IMR-90 (cell line): Measurements from ENCODE around the gene USP40. TPM values are rescaled to one million over a fixed set of nuclear protein-coding genes. Genes with fewer than 3 reads are reported as not detected.

Experiments used
- ATAC-seq: fragments of 200-7000 bp; cut with Tn5 transposase; 2 replicates; pipeline ENCODE4 v1.9.1; 2020; ENCODE audit warnings: low read depth, mild to moderate bottlenecking, moderate library complexity
- BruUV-seq: library from RNA; stranded (reverse); fragments of 400-500 nt; replicated peaks from 2 replicates; lab custom pipeline; 2021; lab: Mats Ljungman, UMichigan
- CTCF ChIA-PET: fragments of 300-600 bp; formaldehyde crosslinking; extraction: SDS; loops from one replicate; lab custom pipeline; 2021; ENCODE audit warnings: antibody characterized with exemption; lab: Yijun Ruan, JAX
- POLR2A ChIA-PET: fragments of 300-600 bp; sonication (Branson Sonifier 250); formaldehyde crosslinking; loops from one replicate; lab custom pipeline; 2022; ENCODE audit warnings: antibody characterized with exemption; ENCODE audit not compliant: unreplicated experiment; lab: Charles Lee
- DNase-seq: peaks from one replicate; pipeline ENCODE4 v3.0.0; 2013
- H2AFZ ChIP-seq: replicated peaks from 2 replicates; pipeline ENCODE3; 2013; ENCODE audit warnings: low read length, mild to moderate bottlenecking; ENCODE audit not compliant: poor library complexity
- H2AK5ac ChIP-seq: 2 replicates; pipeline ENCODE4 v1.6.1; 2013; ENCODE audit warnings: low read depth, low read length, inconsistent platforms
- H2AK9ac ChIP-seq: replicated peaks from 2 replicates; pipeline ENCODE3; 2013; ENCODE audit warnings: mild to moderate bottlenecking, low read depth, low read length, moderate library complexity; ENCODE audit not compliant: poor library complexity
- H2BK120ac ChIP-seq: 2 replicates; pipeline ENCODE4 v1.6.1; 2013; ENCODE audit warnings: low read depth, low read length, inconsistent platforms
- H2BK15ac ChIP-seq: 3 replicates; pipeline ENCODE4 v1.6.1; 2013; ENCODE audit warnings: low read depth, low read length, inconsistent platforms
- H2BK20ac ChIP-seq: 2 replicates; pipeline ENCODE4 v1.6.1; 2013; ENCODE audit warnings: low read depth, mild to moderate bottlenecking, inconsistent platforms, low read length, moderate library complexity
- H2BK5ac ChIP-seq: 2 replicates; pipeline ENCODE4 v1.6.1; 2013; ENCODE audit warnings: mild to moderate bottlenecking, low read depth, low read length, inconsistent platforms; ENCODE audit not compliant: poor library complexity, severe bottlenecking
- H3K14ac ChIP-seq: replicated peaks from 2 replicates; pipeline ENCODE4 v1.6.1; 2013; ENCODE audit warnings: low read depth, low read length, inconsistent platforms
- H3K18ac ChIP-seq: 2 replicates; pipeline ENCODE4 v1.6.1; 2013; ENCODE audit warnings: low read depth, low read length, control low read depth
- H3K23ac ChIP-seq: 2 replicates; pipeline ENCODE4 v1.6.1; 2013; ENCODE audit warnings: low read depth, low read length, inconsistent platforms
- H3K27ac ChIP-seq: 2 replicates; pipeline ENCODE4 v1.5.1; 2013; ENCODE audit warnings: mild to moderate bottlenecking, control low read depth, low read length; ENCODE audit not compliant: insufficient read depth
- H3K27me3 ChIP-seq: 2 replicates; pipeline ENCODE4 v1.6.1; 2013; ENCODE audit warnings: low read length; ENCODE audit not compliant: control insufficient read depth, insufficient read depth
- H3K36me3 ChIP-seq: 2 replicates; pipeline ENCODE4 v1.6.1; 2013; ENCODE audit warnings: low read length, mixed read lengths; ENCODE audit not compliant: control insufficient read depth, insufficient read depth
- H3K4ac ChIP-seq: 2 replicates; pipeline ENCODE4 v1.6.1; 2013; ENCODE audit warnings: low read depth, low read length, inconsistent platforms
- H3K4me1 ChIP-seq: 2 replicates; pipeline ENCODE4 v1.6.1; 2013; ENCODE audit warnings: low read length, mixed read lengths; ENCODE audit not compliant: control insufficient read depth, insufficient read depth
- H3K4me2 ChIP-seq: 2 replicates; pipeline ENCODE4 v1.6.1; 2013; ENCODE audit warnings: low read depth, mild to moderate bottlenecking, control low read depth, low read length, moderate library complexity
- H3K4me3 ChIP-seq: 2 replicates; pipeline ENCODE4 v1.5.1; 2013; ENCODE audit warnings: low read depth, mild to moderate bottlenecking, control low read depth, low read length, moderate library complexity; ENCODE audit not compliant: insufficient read depth
- H3K56ac ChIP-seq: 2 replicates; pipeline ENCODE4 v1.6.1; 2013; ENCODE audit warnings: low read length, inconsistent platforms; ENCODE audit not compliant: insufficient read depth; ENCODE audit errors: extremely low read depth
- H3K79me1 ChIP-seq, 2 experiments: 2 replicates each; pipeline ENCODE4 v1.6.1; 2013; ENCODE audit warnings: low read length in 2 of 2, inconsistent platforms in 1 of 2, low read depth in 1 of 2
- H3K9ac ChIP-seq: 2 replicates; pipeline ENCODE4 v1.6.1; 2013; ENCODE audit warnings: low read depth, low read length, control low read depth
- H3K9me1 ChIP-seq: 2 replicates; pipeline ENCODE4 v1.6.1; 2013; ENCODE audit warnings: low read length, inconsistent platforms; ENCODE audit not compliant: insufficient read depth
- H3K9me3 ChIP-seq: 2 replicates; pipeline ENCODE4 v1.6.1; 2013; ENCODE audit warnings: low read length; ENCODE audit not compliant: control insufficient read depth, insufficient read depth
- H4K20me1 ChIP-seq: 2 replicates; pipeline ENCODE4 v1.6.1; 2013; ENCODE audit warnings: low read length, inconsistent platforms; ENCODE audit not compliant: insufficient read depth
- H4K5ac ChIP-seq: 2 replicates; pipeline ENCODE4 v1.6.1; 2013; ENCODE audit warnings: mild to moderate bottlenecking, low read depth, low read length, control low read depth
- H4K8ac ChIP-seq, 2 experiments: 2 replicates each; pipeline ENCODE4 v1.6.1; 2013; ENCODE audit warnings: low read depth in 2 of 2, low read length in 2 of 2, control low read depth in 1 of 2, inconsistent platforms in 1 of 2
- H4K91ac ChIP-seq: 2 replicates; pipeline ENCODE4 v1.6.1; 2013; ENCODE audit warnings: low read depth, low read length, inconsistent platforms; ENCODE audit not compliant: insufficient read depth
- BHLHE40 ChIP-seq: fragments of 150-350 bp; IDR thresholded peaks from 2 replicates; pipeline ENCODE4 v1.6.1; 2016; ENCODE audit warnings: mild to moderate bottlenecking, low read depth, low read length
- CEBPB ChIP-seq: IDR thresholded peaks from 2 replicates; pipeline ENCODE4 v1.6.1; 2012; ENCODE audit warnings: low read depth, low read length, improper control_type of control experiment
- CTCF ChIP-seq: conservative IDR thresholded peaks from 2 replicates; pipeline ENCODE4 v1.5.1; 2012; ENCODE audit warnings: mild to moderate bottlenecking, low read depth, low read length, improper control_type of control experiment
- ELK1 ChIP-seq: fragments of 150-350 bp; IDR thresholded peaks from 2 replicates; pipeline ENCODE4 v1.6.1; 2016; ENCODE audit warnings: low read depth, mild to moderate bottlenecking, low read length, moderate library complexity, borderline replicate concordance
- FOS ChIP-seq: fragments of 150-350 bp; IDR thresholded peaks from 2 replicates; pipeline ENCODE4 v1.6.1; 2016; ENCODE audit warnings: low read depth, low read length
- POLR2A ChIP-seq: IDR thresholded peaks from 2 replicates; pipeline ENCODE4 v1.6.1; 2012; ENCODE audit warnings: mild to moderate bottlenecking, low read depth, low read length
- RAD21 ChIP-seq: IDR thresholded peaks from 2 replicates; pipeline ENCODE4 v1.6.1; 2012; ENCODE audit warnings: low read length, improper control_type of control experiment
- whole genome bisulfite sequencing, 2 experiments: methylation state at CpG; one replicate each; pipeline versions ENCODE4 v1.1.5 to v1.1.7; 2013; ENCODE audit warnings: missing lambda C conversion rate in 2 of 2; ENCODE audit not compliant: insufficient read length in 1 of 2; ENCODE audit errors: extremely low coverage in 2 of 2; 5-methylcytosine and 5-hydroxymethylcytosine counted together
- dilution Hi-C: fragments of 300-500 bp; cut with HindIII; formaldehyde crosslinking; loops from one replicate; pipeline ENCODE4 v1.14.3; 2018; ENCODE audit warnings: low sequenced_read_pairs; ENCODE audit not compliant: unreplicated experiment
- in situ Hi-C: fragments of 300-500 bp; cut with MboI; formaldehyde crosslinking; loops from 3 replicates; pipeline ENCODE4 v1.14.3; 2019; ENCODE audit warnings: low sequenced_read_pairs, inconsistent platforms, mixed read lengths
- intact Hi-C: fragments of 100-400 bp; cut with micrococcal nuclease; formaldehyde crosslinking; loops from 2 replicates; pipeline ENCODE4 v1.10.0; 2022
- polyA plus RNA-seq, 3 experiments: library from polyadenylated mRNA; depleted of rRNA; stranded (reverse); fragments of >200 nt; gene quantifications; 2 replicates each; pipeline ENCODE4 v1.2.3, GENCODE V29; 2012; ENCODE audit warnings: low replicate concordance in 1 of 3
- total RNA-seq: library from RNA; depleted of rRNA; stranded (reverse); fragments of >200 nt; gene quantifications from 2 replicates; pipeline ENCODE4 v1.2.3, GENCODE V29; 2012

Gene USP40
- total and polyA plus RNA-seq, 2 of the 4 experiments (the other 2 are of a cell fraction) = 30.1 to 30.8 TPM

GRCh38 chr2:233497692-233498091, 68.9 kb downstream of the USP40 start:
- no peak overlapping the region for H3K27ac ChIP-seq
- H3K4me2 ChIP-seq = no peak overlapping the region
- H2BK15ac ChIP-seq = no peak overlapping the region
- no peak overlapping the region for H3K9ac ChIP-seq
- no peak overlapping the region for H4K5ac ChIP-seq
- peaks cover 15% of the 10 kb centered on the region for H3K36me3 ChIP-seq
- H3K9me1 ChIP-seq = no peaks in the 10 kb centered on the region; the same call in 1 of the 2 replicates
- BruUV-seq = no TSS peak
- in situ Hi-C loops = no loop called here
- dilution Hi-C loops = no loop called here
- no peak overlapping the region for H3K18ac ChIP-seq
- H3K14ac ChIP-seq = no peak overlapping the region
- no peak for TF ChIP-seq RAD21
- TF ChIP-seq FOS = no peak
- TF ChIP-seq ELK1 = no peak
- TF ChIP-seq CEBPB = no peak
- TF ChIP-seq CTCF = no peak
- no peak for TF ChIP-seq POLR2A
- no peak for TF ChIP-seq BHLHE40
- no peak overlapping the region for H2AK5ac ChIP-seq
- ChIA-PET CTCF (no interaction called here), POLR2A (interaction anchor here (0.6 kb wide), 1 partner anchor 60 kb away, joined by 4 read pairs; no protein-coding TSS in a partner anchor)
- no peak overlapping the region for H3K4me3 ChIP-seq
- H3K23ac ChIP-seq = no peak overlapping the region
- WGBS, 2 experiments = no CpG with 5 or more reads among the region's 2 CpGs
- no peak overlapping the region for H4K91ac ChIP-seq
- H4K8ac ChIP-seq = no peak overlapping the region
- no peak overlapping the region for H3K56ac ChIP-seq
- H4K20me1 ChIP-seq = no peaks in the 10 kb centered on the region
- H3K4me1 ChIP-seq = peaks cover 2% of the 10 kb centered on the region; the same call in 1 of the 2 replicates
- DNase-seq = no peak
- intact Hi-C loops = loop anchor here (2.0 kb wide), 1 partner anchor 15 kb away; no protein-coding TSS in a partner anchor
- peaks cover 0 to 3% of the 10 kb centered on the region in 2 experiments; a peak in 1 of 4 replicates for H3K79me1 ChIP-seq
- H2BK5ac ChIP-seq = no peak overlapping the region
- H2BK20ac ChIP-seq = no peak overlapping the region
- no peaks in the 10 kb centered on the region for H3K27me3 ChIP-seq
- H2AK9ac ChIP-seq = no peak overlapping the region
- peaks cover 2% of the 10 kb centered on the region; the same call in 1 of the 2 replicates for H3K9me3 ChIP-seq
- no peak overlapping the region for H2AFZ ChIP-seq
- H3K4ac ChIP-seq = no peak overlapping the region
- ATAC-seq = no peak
- H2BK120ac ChIP-seq = no peak overlapping the region
